Activated naive CD8-positive, alpha-beta T cell treated with anti-CD3 and anti-CD28 coated beads, Interleukin-2, amount 10 ng/mL, durations not matched to agents 7 days and 5 days (primary cell): ENCODE data around the gene CEACAM20. TPM values are rescaled to one million over a fixed set of nuclear protein-coding genes. Genes with fewer than 3 reads are reported as not detected.
A peak's percentile ranks its signal among the peaks of the same experiment; 100 is the strongest.
"Not testable (repeated sequence)": the region's sequence is repeated elsewhere in the genome, so short reads cannot be mapped to it uniquely, and the experiment has no call there.

Source experiments
- ATAC-seq: fragments of 150-1000 bp; cut with Tn5 transposase; one replicate; pipeline ENCODE4 v1.10.0; 2021; ENCODE audit warnings: low read depth, moderate library complexity
- POLR2A ChIA-PET: fragments of 350-600 bp; sonication (Branson Sonifier 250); formaldehyde crosslinking; loops from one replicate; lab custom pipeline; 2021; ENCODE audit warnings: antibody characterized with exemption; lab: Charles Lee
- DNase-seq: peaks from one replicate; pipeline ENCODE4 v3.0.0; 2021
- H3K27ac Mint-ChIP-seq: one replicate; pipeline ENCODE4 v1.8.0; 2022; ENCODE audit warnings: mild to moderate bottlenecking, mixed read lengths
- H3K27me3 Mint-ChIP-seq: one replicate; pipeline ENCODE4 v1.8.0; 2022; ENCODE audit warnings: mild to moderate bottlenecking, moderate library complexity, mixed read lengths
- H3K36me3 Mint-ChIP-seq: one replicate; pipeline ENCODE4 v1.8.0; 2021; ENCODE audit warnings: mild to moderate bottlenecking, mixed read lengths
- H3K4me1 Mint-ChIP-seq: one replicate; pipeline ENCODE4 v1.8.0; 2021; ENCODE audit warnings: mixed read lengths
- H3K4me3 Mint-ChIP-seq: one replicate; pipeline ENCODE4 v1.8.0; 2022; ENCODE audit warnings: mild to moderate bottlenecking, moderate library complexity, mixed read lengths
- H3K9me3 Mint-ChIP-seq: one replicate; pipeline ENCODE4 v1.8.0; 2021; ENCODE audit warnings: mixed read lengths
- total RNA-seq, 2 experiments: library from RNA; stranded (reverse); gene quantifications; one replicate each; pipeline ENCODE4 v1.2.3, GENCODE V29; 2021

The CEACAM20 gene
- total RNA-seq, 2 experiments from 2014 or later: not detected

DNA sequence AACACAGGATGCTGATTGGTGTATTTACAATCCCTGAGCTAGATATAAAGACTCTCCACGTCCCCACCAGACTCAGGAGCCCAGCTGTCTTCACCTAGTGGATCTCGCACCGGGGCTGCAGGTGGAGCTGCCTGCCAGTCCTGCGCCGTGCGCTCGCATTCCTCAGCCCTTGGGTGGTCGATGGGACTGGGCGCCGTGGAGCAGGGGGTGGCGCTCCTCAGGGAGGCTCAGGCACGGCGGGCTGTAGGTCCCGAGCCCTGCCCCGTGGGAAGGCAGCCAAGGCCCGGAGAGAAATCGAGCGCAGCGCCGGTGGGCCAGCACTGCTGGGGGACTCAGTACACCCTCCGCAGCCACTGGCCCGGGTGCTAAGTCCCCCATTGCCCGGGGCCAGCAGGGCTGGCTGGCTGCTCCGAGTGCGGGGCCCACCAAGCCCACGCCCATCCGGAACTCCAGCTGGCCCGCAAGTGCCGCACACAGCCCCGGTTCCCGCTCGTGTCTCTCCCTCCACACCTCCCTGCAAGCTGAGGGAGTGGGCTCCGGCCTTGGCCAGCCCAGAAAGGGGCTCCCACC lies 33.7 kb upstream of the CEACAM20 start:
- H3K4me1 Mint-ChIP-seq, H3K27ac Mint-ChIP-seq, DNase-seq, POLR2A ChIA-PET, ATAC-seq, H3K9me3 Mint-ChIP-seq, H3K36me3 Mint-ChIP-seq, H3K4me3 Mint-ChIP-seq: not testable (repeated sequence)
- peaks cover 19% of the 10 kb centered on the region for H3K27me3 Mint-ChIP-seq

GRCh38 chr19:44557933-44558332 lies 28.5 kb upstream of the CEACAM20 start:
- H3K4me3 Mint-ChIP-seq: no peak overlapping the region
- ATAC-seq: no peak
- H3K27me3 Mint-ChIP-seq: peaks cover 2% of the 10 kb centered on the region
- no peak for DNase-seq
- H3K9me3 Mint-ChIP-seq: peaks cover 8% of the 10 kb centered on the region
- H3K27ac Mint-ChIP-seq: no peak overlapping the region
- peaks cover 6% of the 10 kb centered on the region for H3K4me1 Mint-ChIP-seq
- POLR2A ChIA-PET: no interaction called here
- no peaks in the 10 kb centered on the region for H3K36me3 Mint-ChIP-seq

GRCh38 chr19:44554641-44555246 lies 25.3 kb upstream of the CEACAM20 start:
- ATAC-seq: no peak
- H3K4me3 Mint-ChIP-seq: no peak overlapping the region

DNA sequence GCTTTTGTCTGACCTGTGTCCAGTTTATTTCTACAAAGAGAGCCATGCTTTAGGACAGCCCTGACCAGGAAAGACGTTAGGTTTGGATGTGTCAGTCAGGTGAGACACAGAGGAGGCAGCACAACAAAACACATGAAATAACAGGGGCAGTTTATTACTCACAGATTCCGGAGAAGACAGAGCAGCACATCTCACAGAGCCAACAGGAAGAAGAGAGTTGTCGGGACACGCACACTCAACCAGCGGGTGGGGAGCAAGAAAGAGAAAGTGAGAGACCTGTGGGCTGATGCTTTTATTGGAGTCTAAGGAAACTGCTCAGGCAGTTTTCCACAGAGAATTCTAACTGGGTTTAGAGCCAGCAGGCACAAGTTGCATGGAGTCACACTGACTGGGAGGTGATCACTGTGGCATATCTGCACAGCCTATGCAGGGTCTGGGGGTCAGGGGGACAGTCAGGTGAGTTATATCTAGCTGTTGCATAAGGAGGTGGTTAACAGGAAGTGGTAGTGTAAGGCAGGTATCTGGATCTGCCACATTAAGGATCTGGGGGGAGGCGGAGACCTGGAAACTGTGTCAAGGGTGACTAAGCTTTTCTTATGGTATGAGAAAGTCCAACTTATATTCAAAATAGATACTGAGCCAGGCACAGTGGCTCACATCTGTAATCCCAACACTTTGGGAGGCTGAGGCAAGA lies 24.1 kb upstream of the CEACAM20 start:
- H3K4me3 Mint-ChIP-seq: peak overlapping the region; percentile 38
- ATAC-seq: peak; percentile 30
- H3K27ac Mint-ChIP-seq: peak overlapping the region; percentile 56
- no peak for DNase-seq
- peaks cover 5% of the 10 kb centered on the region for H3K27me3 Mint-ChIP-seq
- H3K4me1 Mint-ChIP-seq: peaks cover 6% of the 10 kb centered on the region
- POLR2A ChIA-PET: no interaction called here
- H3K9me3 Mint-ChIP-seq: peaks cover 18% of the 10 kb centered on the region
- H3K36me3 Mint-ChIP-seq: peaks cover 2% of the 10 kb centered on the region

More at GRCh38 chr19:44554641-44555246, 25.3 kb upstream of the CEACAM20 start:
- POLR2A ChIA-PET: no interaction called here
- DNase-seq: no peak
- Mint-ChIP-seq H3K27me3 (peaks cover 5% of the 10 kb centered on the region), H3K9me3 (peaks cover 15% of the 10 kb centered on the region), H3K4me1 (peaks cover 6% of the 10 kb centered on the region), H3K27ac (no peak overlapping the region), H3K36me3 (peaks cover 2% of the 10 kb centered on the region)

DNA sequence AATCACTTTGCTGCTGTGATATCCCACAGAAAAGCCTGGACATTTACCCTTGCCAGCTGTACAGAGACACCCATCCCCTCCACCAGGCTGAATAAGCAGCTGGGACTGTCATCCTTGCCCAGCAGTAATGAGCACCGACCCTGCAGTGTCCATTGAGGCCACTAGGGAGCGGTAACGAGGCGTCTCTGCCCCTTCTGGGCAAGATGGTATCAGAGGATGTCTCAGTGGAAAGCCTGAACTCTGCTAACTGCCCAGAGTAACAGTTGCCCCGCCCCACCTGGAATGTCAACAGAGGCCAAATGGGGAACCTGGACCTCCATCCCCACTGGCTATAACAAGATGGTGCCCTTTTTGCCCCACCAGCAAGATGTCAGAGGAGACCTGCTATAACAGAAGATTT lies 22.8 kb upstream of the CEACAM20 start:
- Mint-ChIP-seq H3K36me3 (peaks cover 2% of the 10 kb centered on the region), H3K9me3 (peaks cover 18% of the 10 kb centered on the region), H3K27me3 (peaks cover 5% of the 10 kb centered on the region), H3K4me3 (no peak overlapping the region), H3K4me1 (peaks cover 6% of the 10 kb centered on the region), H3K27ac (no peak overlapping the region)
- ATAC-seq: peak; percentile 33
- POLR2A ChIA-PET: no interaction called here
- DNase-seq: peak; percentile 53

- Mint-ChIP-seq H3K4me3 (no peak overlapping the region), H3K27ac (no peak overlapping the region), H3K27me3 (peaks cover 5% of the 10 kb centered on the region), H3K9me3 (peaks cover 21% of the 10 kb centered on the region), H3K36me3 (peaks cover 2% of the 10 kb centered on the region), H3K4me1 (peaks cover 6% of the 10 kb centered on the region)
- POLR2A ChIA-PET: no interaction called here
- ATAC-seq: no peak
- no peak for DNase-seq
Measured at GRCh38 chr19:44551850-44552249, 22.4 kb upstream of the CEACAM20 start.

DNA sequence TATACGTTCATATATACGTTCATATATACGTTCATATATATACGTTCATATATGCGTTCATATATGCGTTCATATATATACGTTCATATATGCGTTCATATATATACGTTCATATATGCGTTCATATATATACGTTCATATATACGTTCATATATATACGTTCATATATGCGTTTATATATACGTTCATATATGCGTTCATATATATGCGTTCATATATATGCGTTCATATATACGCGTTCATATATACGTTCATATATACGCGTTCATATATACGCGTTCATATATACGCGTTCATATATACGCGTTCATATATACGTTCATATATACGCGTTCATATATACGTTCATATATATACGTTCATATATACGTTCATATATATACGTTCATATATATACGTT lies 21.5 kb upstream of the CEACAM20 start:
- H3K27me3 Mint-ChIP-seq, H3K4me3 Mint-ChIP-seq, DNase-seq, H3K27ac Mint-ChIP-seq, POLR2A ChIA-PET, H3K4me1 Mint-ChIP-seq, H3K36me3 Mint-ChIP-seq, ATAC-seq: not testable (repeated sequence)
- H3K9me3 Mint-ChIP-seq: peaks cover 21% of the 10 kb centered on the region

- H3K4me3 Mint-ChIP-seq: no peak overlapping the region
- peaks cover 6% of the 10 kb centered on the region for H3K4me1 Mint-ChIP-seq
- peaks cover 20% of the 10 kb centered on the region for H3K9me3 Mint-ChIP-seq
- ATAC-seq: no peak
- POLR2A ChIA-PET: no interaction called here
- no peak for DNase-seq
- H3K27ac Mint-ChIP-seq: no peak overlapping the region
- peaks cover 3% of the 10 kb centered on the region for H3K27me3 Mint-ChIP-seq
- peaks cover 2% of the 10 kb centered on the region for H3K36me3 Mint-ChIP-seq
Measured at GRCh38 chr19:44549507-44549906, 20.0 kb upstream of the CEACAM20 start.

DNA sequence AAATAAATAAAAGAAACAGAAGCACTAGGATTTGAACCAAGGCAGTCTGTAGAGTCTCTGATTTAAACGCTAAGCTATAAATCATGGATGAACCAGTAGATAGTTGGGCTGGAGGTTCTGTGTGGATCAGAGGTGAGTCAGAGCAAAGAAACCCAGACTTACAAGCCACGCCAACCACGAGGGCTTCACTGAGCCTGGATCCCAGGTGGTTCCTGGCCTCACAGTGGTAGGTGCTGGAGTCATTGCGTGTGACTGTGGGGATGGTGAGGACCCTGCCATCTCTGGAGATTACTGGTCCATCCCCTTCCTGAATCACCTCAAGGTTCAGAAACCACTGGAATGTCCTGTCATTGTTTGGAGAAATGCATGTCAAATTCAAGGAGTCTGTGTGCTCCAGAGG lies 19.3 kb upstream of the CEACAM20 start:
- no peak for ATAC-seq
- Mint-ChIP-seq H3K27me3 (peaks cover 5% of the 10 kb centered on the region), H3K27ac (no peak overlapping the region), H3K4me1 (peaks cover 5% of the 10 kb centered on the region), H3K9me3 (peaks cover 20% of the 10 kb centered on the region), H3K36me3 (peaks cover 2% of the 10 kb centered on the region), H3K4me3 (no peak overlapping the region)
- POLR2A ChIA-PET: no interaction called here
- no peak for DNase-seq

GRCh38 chr19:44544031-44544430 lies 14.6 kb upstream of the CEACAM20 start:
- peaks cover 10% of the 10 kb centered on the region for H3K9me3 Mint-ChIP-seq
- POLR2A ChIA-PET: no interaction called here
- DNase-seq: no peak
- no peak overlapping the region for H3K4me3 Mint-ChIP-seq
- no peak for ATAC-seq
- H3K4me1 Mint-ChIP-seq: no peaks in the 10 kb centered on the region
- H3K36me3 Mint-ChIP-seq: no peaks in the 10 kb centered on the region
- H3K27me3 Mint-ChIP-seq: peaks cover 2% of the 10 kb centered on the region
- no peak overlapping the region for H3K27ac Mint-ChIP-seq

DNA sequence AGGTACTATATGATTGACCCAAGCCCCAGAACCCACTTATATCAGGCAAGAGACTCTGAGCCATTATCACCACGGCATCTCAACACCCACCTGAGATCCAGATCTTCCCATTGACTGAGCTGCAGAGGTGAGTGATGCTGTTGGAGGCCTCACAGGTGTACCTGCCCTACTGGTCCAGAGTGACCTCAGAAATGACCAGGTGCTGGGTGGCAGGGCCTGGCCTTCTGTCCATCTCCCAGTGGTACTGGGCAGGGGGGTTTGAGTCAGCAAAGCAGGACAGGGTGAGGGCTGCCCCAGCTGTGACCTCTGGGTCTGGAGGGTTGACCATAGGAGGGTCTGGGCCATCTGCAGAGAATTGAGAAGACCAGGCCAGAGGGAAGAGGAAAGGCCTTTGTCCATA lies 13.2 kb upstream of the CEACAM20 start:
- peaks cover 12% of the 10 kb centered on the region for H3K9me3 Mint-ChIP-seq
- POLR2A ChIA-PET: no interaction called here
- no peak overlapping the region for H3K27ac Mint-ChIP-seq
- H3K4me1 Mint-ChIP-seq: no peaks in the 10 kb centered on the region
- no peak overlapping the region for H3K4me3 Mint-ChIP-seq
- peaks cover 2% of the 10 kb centered on the region for H3K27me3 Mint-ChIP-seq
- H3K36me3 Mint-ChIP-seq: peaks cover 1% of the 10 kb centered on the region
- ATAC-seq (no peak), DNase-seq (no peak)

- POLR2A ChIA-PET: no interaction called here
Measured at GRCh38 chr19:44540736-44541135, 11.3 kb upstream of the CEACAM20 start.

DNA sequence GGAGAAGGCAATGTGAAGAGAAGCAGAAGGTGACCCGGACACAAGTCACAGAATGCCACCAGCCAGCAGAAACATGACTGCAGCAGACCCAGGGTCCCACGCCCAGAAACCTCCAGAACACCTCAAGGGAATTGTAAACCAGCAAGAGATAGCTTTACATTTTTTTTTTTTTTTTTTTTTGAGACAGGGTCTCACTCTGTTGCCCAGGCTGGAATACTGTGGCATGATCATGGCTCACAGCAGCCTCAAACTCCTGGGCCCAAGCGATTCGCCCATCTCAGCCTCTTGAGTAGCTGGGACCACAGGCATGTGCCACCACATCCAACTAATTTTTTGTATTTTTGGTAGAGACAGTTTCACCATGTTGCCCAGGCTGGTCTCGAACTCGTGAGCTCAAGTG lies 10.5 kb upstream of the CEACAM20 start:
- Mint-ChIP-seq H3K4me1 (no peaks in the 10 kb centered on the region), H3K27me3 (peaks cover 2% of the 10 kb centered on the region), H3K36me3 (peaks cover 1% of the 10 kb centered on the region), H3K4me3 (no peak overlapping the region), H3K27ac (no peak overlapping the region), H3K9me3 (peaks cover 20% of the 10 kb centered on the region)
- DNase-seq (no peak), ATAC-seq (no peak)
- POLR2A ChIA-PET: no interaction called here

More at GRCh38 chr19:44540736-44541135, 11.3 kb upstream of the CEACAM20 start:
- no peak overlapping the region for H3K4me3 Mint-ChIP-seq
- DNase-seq (no peak), ATAC-seq (no peak)
- no peak overlapping the region for H3K27ac Mint-ChIP-seq
- peaks cover 18% of the 10 kb centered on the region for H3K9me3 Mint-ChIP-seq
- H3K4me1 Mint-ChIP-seq: no peaks in the 10 kb centered on the region
- peaks cover 1% of the 10 kb centered on the region for H3K36me3 Mint-ChIP-seq
- peaks cover 2% of the 10 kb centered on the region for H3K27me3 Mint-ChIP-seq
